ENCODE measurements around the gene RBM47. TPM values are rescaled to one million over a fixed set of nuclear protein-coding genes. Genes with fewer than 3 reads are reported as not detected.

Gene RBM47
- total and polyA plus RNA-seq, 9 of the 15 experiments (the other 6 are each of a cell fraction or from before 2014, with no cell fraction given), result 1.4 to 6.4 (median 3.3) TPM

DNA sequence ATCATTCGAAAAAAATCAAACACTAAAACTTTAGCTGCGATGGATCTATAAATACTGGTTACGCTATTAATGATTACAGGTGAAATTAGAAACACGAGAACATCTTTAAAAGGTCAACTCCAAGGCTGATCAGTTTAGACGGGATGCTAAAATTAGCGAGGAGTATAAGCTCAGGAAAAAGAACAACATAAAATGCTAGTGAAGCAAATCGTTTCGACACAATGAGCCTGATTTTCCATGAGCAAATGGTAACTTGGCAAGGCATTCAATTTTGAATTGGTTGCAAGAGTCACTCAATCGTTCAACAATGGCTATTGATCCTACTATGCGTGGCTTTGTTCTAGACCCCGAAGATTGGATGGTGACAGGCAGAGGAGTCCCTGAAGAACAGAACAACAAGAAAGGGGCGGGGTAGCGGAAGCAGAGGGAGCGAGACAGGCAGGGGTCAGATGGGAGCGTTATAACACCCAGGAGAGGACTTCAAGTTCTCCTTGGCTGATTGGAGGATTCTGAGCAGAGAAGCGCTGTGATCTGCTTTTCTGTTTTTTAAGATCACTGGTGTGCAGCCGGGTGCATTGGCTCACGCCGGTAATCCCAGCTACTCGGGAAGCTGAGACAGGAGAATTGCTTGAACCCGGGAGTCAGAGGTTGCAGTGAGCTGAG lies 146.5 kb downstream of the RBM47 start:
- DNase-seq (ENCODE audit: extremely low read depth in 1 of 4, low spot score in 3 of 4) (peak in 3 of 4 experiments; percentile 13 to 32 (median 19)), FAIRE-seq (peak; percentile 51), ATAC-seq (peak; percentile 87)
- no peaks in the 10 kb centered on the region for H4K20me1 ChIP-seq (replicated peaks; ENCODE audit: control insufficient read depth, insufficient read depth, low read length)
- H3K27ac ChIP-seq (ENCODE audit: extremely low read depth, low read depth, low read length), result no peak overlapping the region
- no peak overlapping the region for H3K9ac ChIP-seq (ENCODE audit: insufficient read depth in 1 of 2, low read depth in 2 of 2, low read length in 2 of 2)
- H3K4me2 ChIP-seq (ENCODE audit: insufficient read depth, low read length), result peak overlapping the region; percentile 34
- H3K9me1 ChIP-seq (ENCODE audit: control insufficient read depth, insufficient read depth, low read length), result no peaks in the 10 kb centered on the region
- in situ Hi-C loops (cut with MboI) (no loop called here), intact Hi-C loops (cut with micrococcal nuclease) (no loop called here)
- no peaks in the 10 kb centered on the region for H3K36me3 ChIP-seq (ENCODE audit: control insufficient read depth, insufficient read depth, low read length)
- no TSS peak for BruUV-seq (replicated peaks)
- no peaks in the 10 kb centered on the region for H3K27me3 ChIP-seq (ENCODE audit: control insufficient read depth in 2 of 2, insufficient read depth in 2 of 2, low read length in 2 of 2)
- no peaks in the 10 kb centered on the region for H3K9me3 ChIP-seq (replicated peaks; ENCODE audit: control insufficient read depth, insufficient read depth, low read depth, low read length)
- POLR2A ChIA-PET, result interaction anchor here (1.1 to 2.4 kb wide), 3 partner anchors 10 to 13 kb away, joined by 3 to 12 read pairs (median 5); no protein-coding TSS in a partner anchor
- 25% methylated on average over 21 of the region's 21 CpGs for WGBS (ENCODE audit: insufficient coverage, low coverage, missing lambda C conversion rate)
- CTCF ChIA-PET (ENCODE audit: low intra/inter-chr PET ratio), result no interaction called here
- H3K4me1 ChIP-seq (replicated peaks in 1 of 2; ENCODE audit: control insufficient read depth in 2 of 2, insufficient read depth in 2 of 2, low read length in 2 of 2), result peaks cover 0 to 4% of the 10 kb centered on the region in 2 experiments; a peak in 2 of 5 replicates
- peak overlapping the region; percentile 26 for H2AFZ ChIP-seq (ENCODE audit: low read depth, low read length)
- TF ChIP-seq PKNOX1 (IDR thresholded peaks at IDR 0.05), result peak; percentile 43
- TF ChIP-seq EHMT2 (IDR thresholded peaks at IDR 0.05), result no peak
- no peaks in the 10 kb centered on the region for H3K79me2 ChIP-seq (ENCODE audit: control insufficient read depth, insufficient read depth, low read length)
- H3K4me3 ChIP-seq, result no peak overlapping the region

GRCh38 chr4:40481977-40482376 lies 147.7 kb downstream of the RBM47 start:
- ATAC-seq, result no peak
- 86% methylated on average over 7 of the region's 7 CpGs for WGBS (ENCODE audit: insufficient coverage, low coverage, missing lambda C conversion rate)
- Histone ChIP-seq H3K9ac (ENCODE audit: insufficient read depth in 1 of 2, low read depth in 2 of 2, low read length in 2 of 2) (no peak overlapping the region), H3K4me2 (ENCODE audit: insufficient read depth, low read length) (no peak overlapping the region), H3K9me3 (replicated peaks; ENCODE audit: control insufficient read depth, insufficient read depth, low read depth, low read length) (no peaks in the 10 kb centered on the region), H3K4me3 (no peak overlapping the region), H3K27ac (ENCODE audit: extremely low read depth, low read depth, low read length) (no peak overlapping the region), H3K27me3 (ENCODE audit: control insufficient read depth in 2 of 2, insufficient read depth in 2 of 2, low read length in 2 of 2) (no peaks in the 10 kb centered on the region), H3K36me3 (ENCODE audit: control insufficient read depth, insufficient read depth, low read length) (no peaks in the 10 kb centered on the region), H4K20me1 (replicated peaks; ENCODE audit: control insufficient read depth, insufficient read depth, low read length) (no peaks in the 10 kb centered on the region), H2AFZ (ENCODE audit: low read depth, low read length) (no peak overlapping the region), H3K9me1 (ENCODE audit: control insufficient read depth, insufficient read depth, low read length) (no peaks in the 10 kb centered on the region), H3K4me1 (replicated peaks in 1 of 2; ENCODE audit: control insufficient read depth in 2 of 2, insufficient read depth in 2 of 2, low read length in 2 of 2) (peaks cover 2 to 10% of the 10 kb centered on the region in 2 experiments; a peak in 4 of 5 replicates), H3K79me2 (ENCODE audit: control insufficient read depth, insufficient read depth, low read length) (no peaks in the 10 kb centered on the region)
- POLR2A ChIA-PET, result no interaction called here
- CTCF ChIA-PET (ENCODE audit: low intra/inter-chr PET ratio), result no interaction called here
- no TSS peak for BruUV-seq (replicated peaks)
- intact Hi-C loops (cut with micrococcal nuclease), result no loop called here
- FAIRE-seq, result no peak
- no peak for DNase-seq (ENCODE audit: extremely low read depth in 1 of 4, low spot score in 3 of 4)
- in situ Hi-C loops (cut with MboI), result no loop called here
- TF ChIP-seq JUND (IDR thresholded peaks at IDR 0.05; ENCODE audit: borderline replicate concordance, low read depth, low read length), result no peak
- TF ChIP-seq JUND (tag; IDR thresholded peaks at IDR 0.05; ENCODE audit: borderline replicate concordance, low read depth, low read length), result no peak
- no peak for TF ChIP-seq ETV5 (CRISPR knock-in tag; IDR thresholded peaks at IDR 0.05; ENCODE audit: low read depth)
- TF ChIP-seq FOXK2 (conservative IDR thresholded peaks at IDR 0.05 in 1 of 2, IDR thresholded peaks at IDR 0.05 in 1 of 2; ENCODE audit: low read depth in 2 of 2), result no peak
- no peak for TF ChIP-seq FOXA1 (IDR thresholded peaks at IDR 0.05; ENCODE audit: borderline replicate concordance)
- no peak for TF ChIP-seq CBFA2T2 (conservative IDR thresholded peaks at IDR 0.05)
- TF ChIP-seq ETS2 (tag; IDR thresholded peaks at IDR 0.05; ENCODE audit: borderline replicate concordance, poor library complexity, severe bottlenecking), result no peak
- no peak for TF ChIP-seq POU5F1 (IDR thresholded peaks at IDR 0.05; ENCODE audit: borderline replicate concordance, low read depth, low read length, partially characterized antibody)
- TF ChIP-seq HOXB6 (CRISPR knock-in tag; IDR thresholded peaks at IDR 0.05; ENCODE audit: borderline replicate concordance), result no peak
